ENCODE results near the gene ENTPD5.
"Not testable (repeated sequence)": the region's sequence is repeated elsewhere in the genome, so short reads cannot be mapped to it uniquely, and the experiment has no call there.

The ENTPD5 gene

DNA sequence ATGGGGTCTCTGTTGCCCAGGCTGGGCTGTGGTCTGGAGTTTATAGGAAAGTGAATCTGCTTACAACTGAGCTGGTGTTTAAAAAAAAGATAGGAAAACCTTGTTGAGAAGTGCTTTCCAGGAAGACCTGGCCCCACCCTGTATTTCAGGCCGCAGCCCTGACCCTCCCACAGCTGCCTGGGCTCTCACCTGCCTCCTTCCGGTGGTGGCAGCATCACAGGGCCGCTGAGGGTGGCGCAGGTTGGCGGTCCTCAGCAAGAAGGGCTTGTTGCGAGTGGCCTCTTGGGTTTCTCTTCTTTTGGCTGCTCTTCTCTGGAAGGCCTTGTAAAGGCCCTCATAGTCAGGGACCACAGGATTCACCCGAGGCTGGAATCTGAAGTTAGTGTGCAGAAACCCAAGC lies 76.9 kb downstream of the ENTPD5 start:
- DNase-seq (ENCODE audit: low read depth) = no peak

DNA sequence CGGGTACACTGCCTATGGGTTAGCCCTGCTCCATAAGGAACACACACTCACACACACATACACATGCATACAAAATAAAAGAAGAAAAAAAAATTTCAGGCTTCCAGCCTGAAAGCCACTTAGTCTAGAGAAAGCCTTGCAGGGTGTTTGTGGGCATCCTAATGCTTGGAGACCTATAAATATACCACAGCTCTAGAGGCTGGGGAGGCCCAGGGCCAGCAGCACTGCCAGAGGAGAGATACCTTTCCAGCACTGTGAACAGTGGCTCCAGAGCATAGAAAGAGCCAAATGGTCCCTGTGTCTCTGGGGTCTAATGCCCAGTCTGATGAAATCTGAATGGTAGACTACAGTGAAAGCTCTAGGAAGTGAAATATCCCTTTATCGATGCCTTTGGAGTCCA lies 82.1 kb downstream of the ENTPD5 start:
- no peak for DNase-seq (ENCODE audit: low read depth)

DNA sequence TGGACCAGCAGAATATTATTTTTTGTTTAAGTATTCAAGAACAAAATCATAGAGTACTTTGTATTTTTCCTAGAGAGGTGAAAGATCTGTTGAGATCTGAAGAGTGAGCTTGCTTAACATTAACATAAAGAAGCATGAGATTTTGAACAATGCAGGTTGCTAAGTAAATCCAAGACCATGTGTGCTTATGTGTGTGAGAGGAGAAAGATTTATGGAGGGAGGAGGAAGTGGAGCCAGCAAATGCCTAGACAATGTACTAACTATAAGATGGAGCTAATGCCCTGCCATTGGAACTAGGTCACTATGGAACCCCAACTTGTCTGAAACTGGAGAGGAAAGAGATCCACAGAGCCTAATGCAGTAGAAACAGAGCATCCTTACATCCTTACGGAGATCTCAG lies 82.5 kb downstream of the ENTPD5 start:
- DNase-seq (ENCODE audit: low read depth) = no peak

DNA sequence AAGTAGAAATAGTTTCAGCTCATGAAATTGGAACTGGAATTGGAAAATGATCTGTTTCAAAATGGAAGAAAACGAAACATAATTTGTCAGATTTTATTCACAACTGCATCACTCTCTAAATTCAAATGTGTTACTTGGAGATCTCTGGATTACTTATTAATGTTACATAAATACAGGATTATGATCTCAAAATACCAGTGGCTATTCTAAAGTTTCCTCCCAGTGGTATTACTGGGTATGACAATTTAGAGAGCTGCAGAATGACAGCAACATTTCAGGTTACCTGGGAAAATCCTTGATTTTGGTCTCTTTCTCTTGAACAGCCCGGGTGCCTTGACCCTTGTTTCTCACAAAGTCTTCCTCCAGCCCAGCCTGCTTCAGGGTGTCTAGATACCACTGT lies 83.4 kb downstream of the ENTPD5 start:
- DNase-seq (ENCODE audit: low read depth) = no peak

GRCh38 chr14:73924337-73924736 lies 94.8 kb downstream of the ENTPD5 start:
- DNase-seq (ENCODE audit: low read depth) = peak; percentile 17

GRCh38 chr14:73919457-73919856 lies 99.6 kb downstream of the ENTPD5 start:
- DNase-seq (ENCODE audit: low read depth) = not testable (repeated sequence)

- peak; percentile 31 for DNase-seq (ENCODE audit: low read depth)
Measured at GRCh38 chr14:73916324-73916723, 102.8 kb downstream of the ENTPD5 start.

GRCh38 chr14:73913256-73913655 lies 105.8 kb downstream of the ENTPD5 start:
- peak; percentile 90 for DNase-seq (ENCODE audit: low read depth)

DNA sequence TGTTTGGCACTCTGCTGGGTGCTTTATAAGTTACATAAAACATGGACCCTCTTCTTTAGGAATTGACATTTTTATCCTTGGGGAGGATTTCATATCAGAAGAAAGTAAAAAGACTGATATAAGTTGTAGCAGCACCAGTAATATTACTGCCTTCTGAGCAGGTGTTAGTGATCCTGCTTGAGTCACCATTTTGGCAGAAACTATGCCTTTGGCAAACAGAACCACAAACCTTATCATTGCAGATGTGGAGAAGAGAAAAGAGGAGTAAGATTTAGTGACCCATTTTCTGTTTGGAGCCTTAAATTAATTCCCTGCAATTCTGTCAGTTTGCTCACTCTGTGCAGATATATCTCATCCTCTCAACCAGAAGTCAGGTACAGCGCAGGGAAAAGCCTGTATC lies 109.4 kb downstream of the ENTPD5 start:
- peak; percentile 51 for DNase-seq (ENCODE audit: low read depth)
